ENCODE results near the gene MIEF1. TPM values are rescaled to one million over a fixed set of nuclear protein-coding genes. Genes with fewer than 3 reads are reported as not detected.

MIEF1 gene
- total RNA-seq, 2 donors from 2014 or later = 49.6 to 71.2 TPM

DNA sequence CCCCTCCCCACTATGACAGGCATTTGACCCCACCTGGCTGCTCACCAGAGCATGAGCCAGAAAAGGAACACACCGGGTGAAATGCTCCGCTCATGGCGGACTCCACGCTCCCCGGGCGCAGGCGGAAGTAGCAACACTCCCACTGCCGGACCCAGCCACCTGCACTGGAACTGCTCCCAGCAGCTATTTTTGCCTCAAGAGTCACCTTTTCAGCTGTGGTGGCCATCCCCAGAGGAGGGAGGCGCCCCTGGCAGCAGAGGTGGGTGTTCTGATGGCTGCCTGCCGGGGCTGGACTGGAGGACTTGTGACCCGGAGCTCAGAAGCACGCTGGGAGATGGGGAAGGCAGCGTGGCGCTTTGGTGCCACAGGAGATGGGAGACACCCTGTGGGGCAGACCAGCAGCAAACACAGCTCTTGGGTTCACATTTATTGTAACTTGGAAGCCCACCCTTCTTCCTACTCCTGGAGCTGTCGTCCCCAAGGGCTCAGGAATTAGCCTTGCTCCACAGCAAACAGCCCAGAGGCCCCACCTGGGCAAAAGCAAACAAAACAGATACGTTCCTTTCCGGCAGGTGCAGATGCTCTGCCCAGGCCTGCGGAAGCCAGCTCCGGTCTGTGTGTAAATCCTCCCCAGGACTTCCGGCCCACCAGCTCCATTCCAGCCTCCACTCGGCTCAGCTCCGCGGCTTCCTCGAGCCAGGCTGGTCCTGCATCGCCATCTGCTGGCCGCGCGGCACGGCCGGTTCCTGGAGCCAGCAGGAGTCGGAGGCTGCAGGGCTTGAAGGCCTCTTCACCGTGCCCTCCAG is 26.8 kb downstream of the MIEF1 start:
- Mint-ChIP-seq H3K9me3 (no peaks in the 10 kb centered on the region), H3K27ac (peak overlapping the region; percentile 64 to 66), H3K4me3 (peak overlapping the region; percentile 85), H3K36me3 (peaks cover 26% of the 10 kb centered on the region), H3K27me3 (no peaks in the 10 kb centered on the region), H3K4me1 (ENCODE audit: low read depth in 2 of 2) (peaks cover 68 to 78% of the 10 kb centered on the region in 2 donors)
- DNase-seq (ENCODE audit: low spot score) (peak; percentile 90), ATAC-seq (peak; percentile 61 to 67)

DNA sequence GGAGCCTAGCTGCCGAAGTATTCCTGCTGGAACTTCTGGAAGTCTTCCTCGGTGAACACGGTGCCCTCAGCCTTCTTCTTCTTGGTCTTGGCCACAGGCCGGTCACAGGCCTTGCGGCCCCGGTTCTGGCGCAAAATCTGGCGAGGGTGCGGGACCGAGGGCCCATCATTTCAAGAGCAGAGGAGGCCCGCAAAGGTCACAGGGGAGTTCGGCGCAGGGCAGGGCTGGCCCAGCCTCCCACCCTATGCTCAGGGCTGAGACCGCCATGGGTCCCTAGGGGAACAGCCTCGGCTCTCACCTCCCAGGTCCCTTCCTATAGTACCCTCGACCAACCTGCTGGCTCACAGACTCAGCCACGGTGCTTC is 27.4 kb downstream of the MIEF1 start:
- Mint-ChIP-seq H3K4me3 (peak overlapping the region; percentile 85), H3K36me3 (peaks cover 25% of the 10 kb centered on the region)
- ATAC-seq = no peak

GRCh38 chr22:39530116-39530515 is 28.0 kb downstream of the MIEF1 start:
- Mint-ChIP-seq H3K9me3 (no peaks in the 10 kb centered on the region), H3K4me1 (ENCODE audit: low read depth in 2 of 2) (peaks cover 64 to 67% of the 10 kb centered on the region in 2 donors), H3K27me3 (no peaks in the 10 kb centered on the region), H3K36me3 (peaks cover 20% of the 10 kb centered on the region), H3K27ac (peak overlapping the region; percentile 64 to 92), H3K4me3 (peak overlapping the region; percentile 85)
- ATAC-seq = no peak
- no peak for DNase-seq (ENCODE audit: low spot score)

More for the DNA sequence above, 27.4 kb downstream of the MIEF1 start:
- H3K4me1 Mint-ChIP-seq (ENCODE audit: low read depth in 2 of 2) = peaks cover 70 to 73% of the 10 kb centered on the region in 2 donors
- H3K27me3 Mint-ChIP-seq = no peaks in the 10 kb centered on the region
- H3K9me3 Mint-ChIP-seq = no peaks in the 10 kb centered on the region
- peak overlapping the region; percentile 64 to 66 for H3K27ac Mint-ChIP-seq
- no peak for DNase-seq (ENCODE audit: low spot score)

- DNase-seq (ENCODE audit: low spot score) (no peak), ATAC-seq (no peak)
- H3K4me3 Mint-ChIP-seq = peak overlapping the region; percentile 85
- H3K27me3 Mint-ChIP-seq = no peaks in the 10 kb centered on the region
- peaks cover 20% of the 10 kb centered on the region for H3K36me3 Mint-ChIP-seq
- peak overlapping the region; percentile 92 to 93 for H3K27ac Mint-ChIP-seq
- H3K4me1 Mint-ChIP-seq (ENCODE audit: low read depth in 2 of 2) = peaks cover 58 to 61% of the 10 kb centered on the region in 2 donors
- H3K9me3 Mint-ChIP-seq = no peaks in the 10 kb centered on the region
Observed at GRCh38 chr22:39530692-39531331, 28.7 kb downstream of the MIEF1 start.

DNA sequence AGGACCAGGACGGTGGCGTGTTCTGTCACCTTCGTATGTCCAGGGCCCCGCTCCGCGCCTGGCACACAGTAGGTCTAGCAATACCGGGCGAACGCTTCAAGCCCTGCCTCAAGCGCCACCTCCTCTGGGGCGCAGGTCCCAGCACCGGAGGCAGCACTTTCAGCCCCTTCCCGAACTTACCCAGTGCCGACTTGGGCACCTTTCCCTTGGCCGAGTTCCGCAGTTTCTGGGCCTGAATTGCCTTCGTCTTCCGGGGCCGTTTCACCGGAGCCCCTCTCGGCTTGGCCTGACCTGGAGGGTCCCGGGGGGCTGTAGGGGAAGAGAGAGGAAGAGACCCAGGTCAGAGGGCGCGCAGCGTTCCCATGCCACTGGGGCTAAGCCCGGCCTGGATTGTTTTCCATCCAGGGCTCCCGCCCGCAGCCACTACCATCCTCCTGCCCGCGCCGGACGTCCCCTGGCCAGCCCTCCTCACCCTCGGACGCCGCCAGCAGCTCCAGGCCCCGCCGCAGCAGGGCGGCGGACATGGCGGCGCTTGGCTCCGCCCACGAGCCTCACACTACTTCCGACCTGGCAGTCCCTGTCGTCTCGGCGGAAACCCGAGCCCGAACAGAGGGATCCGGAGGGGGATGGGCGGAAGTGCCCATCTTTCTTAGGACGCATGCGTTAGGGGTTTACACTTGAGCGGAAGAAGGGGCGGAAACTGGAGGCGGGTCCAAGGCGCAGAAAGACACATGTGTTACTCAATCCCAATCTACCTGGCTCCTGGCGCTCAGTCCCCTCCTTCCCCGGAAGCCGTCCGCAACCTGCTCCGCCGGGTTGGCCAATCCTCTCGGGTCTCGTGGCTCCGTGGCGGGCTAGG is 30.4 kb downstream of the MIEF1 start, which contains the start of gene RPS19BP1:
TSS of gene RPS19BP1 (minus strand) at position 534 of the 859 bp plus-strand sequence. CDS start at position 524, 10 bp downstream.
- DNase-seq (ENCODE audit: low spot score) = peak; percentile 99
- Mint-ChIP-seq H3K36me3 (peaks cover 20% of the 10 kb centered on the region), H3K9me3 (no peaks in the 10 kb centered on the region), H3K27me3 (no peaks in the 10 kb centered on the region), H3K4me3 (peak within 1 kb of the TSS; percentile 85), H3K27ac (peak within 1 kb of the TSS; percentile 92 to 93), H3K4me1 (ENCODE audit: low read depth in 2 of 2) (peaks cover 49% of the 10 kb centered on the region in 2 donors)
- peak; percentile 92 for ATAC-seq

DNA sequence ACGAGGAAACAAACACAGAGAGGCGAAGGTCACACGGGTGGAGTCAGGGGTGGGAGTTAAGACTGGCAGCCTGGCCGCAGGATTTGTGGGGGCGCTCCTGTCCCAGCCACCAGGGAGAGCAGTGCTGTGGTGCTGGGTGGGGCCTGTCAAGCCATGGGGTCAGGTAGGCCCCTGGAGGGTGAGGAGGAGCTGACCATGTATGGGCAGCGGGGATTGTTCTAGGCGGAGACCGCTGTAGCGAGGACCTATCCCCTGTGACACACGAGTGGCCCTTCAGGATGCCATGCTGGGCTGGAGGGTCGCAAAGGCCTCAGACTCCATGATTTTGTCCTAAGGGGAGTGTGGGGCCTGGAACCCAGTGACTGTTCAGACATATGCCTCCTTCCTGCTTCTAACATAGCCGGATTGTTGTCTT is 32.0 kb downstream of the MIEF1 start:
- Mint-ChIP-seq H3K27me3 (no peaks in the 10 kb centered on the region), H3K36me3 (peaks cover 20% of the 10 kb centered on the region), H3K4me3 (no peak overlapping the region), H3K27ac (no peak overlapping the region), H3K4me1 (ENCODE audit: low read depth in 2 of 2) (peaks cover 35 to 36% of the 10 kb centered on the region in 2 donors), H3K9me3 (no peaks in the 10 kb centered on the region)
- DNase-seq (ENCODE audit: low spot score) (no peak), ATAC-seq (no peak)

DNA sequence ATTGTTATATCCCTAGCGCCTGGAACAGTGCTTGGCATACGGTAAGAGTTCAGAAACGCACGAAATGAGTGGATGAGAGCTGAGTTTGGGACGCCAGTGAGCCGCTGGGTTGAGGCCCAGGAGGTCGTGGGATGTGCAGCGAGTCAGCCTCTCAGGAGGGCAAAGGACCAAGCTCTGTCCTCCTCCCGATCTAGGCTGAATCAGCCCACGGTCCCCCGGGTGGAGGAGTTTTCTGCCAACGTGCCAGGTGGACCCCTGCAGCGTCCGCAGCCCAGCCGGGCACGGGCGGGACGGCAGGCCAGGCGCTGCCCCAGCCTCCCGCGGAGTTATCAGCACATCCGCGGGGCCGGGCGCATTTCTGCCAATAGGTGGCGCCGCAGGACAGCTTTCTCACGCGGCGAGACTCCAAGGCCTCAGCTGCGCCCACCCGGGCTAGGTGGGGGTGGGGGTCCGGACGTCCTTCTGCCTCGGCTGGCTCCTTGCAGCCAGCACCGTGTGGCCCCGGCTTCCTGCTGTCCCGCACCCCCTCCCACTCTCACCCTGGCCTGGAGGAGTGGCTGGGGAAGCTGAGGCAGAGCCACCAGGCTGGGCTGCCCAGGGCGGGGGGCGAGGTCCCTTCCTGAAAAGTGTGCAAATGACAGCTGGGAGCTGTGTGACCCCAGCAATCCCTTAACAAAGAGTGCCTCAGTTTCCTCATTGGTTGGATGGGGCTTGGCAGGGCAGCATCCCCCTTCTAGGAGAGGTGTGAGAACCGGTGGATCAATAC is 32.7 kb downstream of the MIEF1 start:
- peak; percentile 83 for DNase-seq (ENCODE audit: low spot score)
- peak; percentile 32 to 34 for ATAC-seq
- no peak overlapping the region for H3K4me3 Mint-ChIP-seq
- no peaks in the 10 kb centered on the region for H3K27me3 Mint-ChIP-seq
- no peaks in the 10 kb centered on the region for H3K9me3 Mint-ChIP-seq
- no peak overlapping the region for H3K27ac Mint-ChIP-seq
- peaks cover 29 to 30% of the 10 kb centered on the region in 2 donors for H3K4me1 Mint-ChIP-seq (ENCODE audit: low read depth in 2 of 2)
- peaks cover 20% of the 10 kb centered on the region for H3K36me3 Mint-ChIP-seq

GRCh38 chr22:39535357-39535725 is 33.3 kb downstream of the MIEF1 start:
- DNase-seq (ENCODE audit: low spot score) (no peak), ATAC-seq (no peak)
- Mint-ChIP-seq H3K9me3 (no peaks in the 10 kb centered on the region), H3K4me3 (no peak overlapping the region), H3K27me3 (no peaks in the 10 kb centered on the region), H3K27ac (no peak overlapping the region), H3K36me3 (peaks cover 15% of the 10 kb centered on the region), H3K4me1 (ENCODE audit: low read depth in 2 of 2) (peaks cover 24% of the 10 kb centered on the region in 2 donors)

DNA sequence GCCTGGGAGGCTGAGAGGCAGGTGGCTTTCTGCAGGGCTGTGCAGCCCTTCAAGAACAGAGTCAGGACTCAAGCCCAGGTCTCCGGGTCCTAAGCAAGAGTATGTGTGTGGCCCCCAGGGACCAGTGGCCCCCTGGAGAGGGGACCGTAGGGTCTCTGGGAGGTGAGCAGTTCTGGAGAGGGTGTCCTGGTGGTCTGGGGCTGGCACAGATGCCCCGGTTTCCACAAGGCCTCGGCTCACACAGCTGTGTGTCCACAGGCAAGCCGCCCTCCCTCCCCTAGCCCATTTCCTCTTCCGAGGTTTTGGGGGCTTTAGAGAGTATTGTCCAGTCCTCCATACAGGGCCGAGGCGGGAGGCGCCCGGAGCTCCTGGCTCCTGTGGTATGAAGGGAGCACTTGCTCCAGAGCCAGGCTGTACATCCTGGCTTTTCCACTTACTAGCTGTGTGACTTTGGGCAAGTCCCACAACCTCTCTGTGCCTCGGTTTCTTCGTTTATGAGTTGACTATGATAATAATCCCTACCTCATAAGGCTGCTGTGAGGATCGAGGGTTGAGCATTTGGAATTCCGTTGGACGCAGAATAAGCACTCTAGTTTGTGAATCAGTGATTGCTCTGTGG is 33.9 kb downstream of the MIEF1 start:
- Mint-ChIP-seq H3K4me3 (no peak overlapping the region), H3K36me3 (peaks cover 12% of the 10 kb centered on the region), H3K27me3 (no peaks in the 10 kb centered on the region), H3K4me1 (ENCODE audit: low read depth in 2 of 2) (peaks cover 18 to 19% of the 10 kb centered on the region in 2 donors), H3K27ac (no peak overlapping the region), H3K9me3 (no peaks in the 10 kb centered on the region)
- DNase-seq (ENCODE audit: low spot score) = no peak
- no peak for ATAC-seq

DNA sequence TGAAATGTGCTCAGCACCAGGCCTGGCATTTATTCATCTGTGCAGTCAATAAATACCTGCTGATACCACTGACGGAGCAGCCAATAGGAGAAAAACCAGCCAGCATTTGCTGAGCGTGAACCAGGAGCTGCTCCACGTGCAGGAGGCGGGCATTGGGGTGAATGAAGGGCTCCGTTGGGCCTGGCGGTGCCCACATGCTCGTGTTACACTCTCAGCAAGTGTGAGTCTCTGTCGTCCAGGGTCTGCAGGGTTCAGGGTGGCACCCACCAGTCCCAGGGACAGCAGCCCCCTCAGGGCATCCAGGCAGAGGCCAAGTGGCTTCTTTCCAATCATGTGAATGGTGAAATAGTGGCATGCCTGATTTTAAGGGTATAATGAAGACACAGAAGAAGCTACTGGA is 34.6 kb downstream of the MIEF1 start:
- Mint-ChIP-seq H3K27me3 (no peaks in the 10 kb centered on the region), H3K4me1 (ENCODE audit: low read depth in 2 of 2) (peaks cover 10 to 12% of the 10 kb centered on the region in 2 donors), H3K4me3 (no peak overlapping the region), H3K36me3 (peaks cover 4% of the 10 kb centered on the region), H3K27ac (no peak overlapping the region), H3K9me3 (no peaks in the 10 kb centered on the region)
- ATAC-seq = no peak
- DNase-seq (ENCODE audit: low spot score) = no peak

GRCh38 chr22:39537975-39538374 is 35.9 kb downstream of the MIEF1 start:
- DNase-seq (ENCODE audit: low spot score) (no peak), ATAC-seq (no peak)
- Mint-ChIP-seq H3K4me3 (no peak overlapping the region), H3K9me3 (no peaks in the 10 kb centered on the region), H3K4me1 (ENCODE audit: low read depth in 2 of 2) (peaks cover 0 to 3% of the 10 kb centered on the region in 2 donors), H3K27me3 (no peaks in the 10 kb centered on the region), H3K27ac (no peak overlapping the region), H3K36me3 (no peaks in the 10 kb centered on the region)

DNA sequence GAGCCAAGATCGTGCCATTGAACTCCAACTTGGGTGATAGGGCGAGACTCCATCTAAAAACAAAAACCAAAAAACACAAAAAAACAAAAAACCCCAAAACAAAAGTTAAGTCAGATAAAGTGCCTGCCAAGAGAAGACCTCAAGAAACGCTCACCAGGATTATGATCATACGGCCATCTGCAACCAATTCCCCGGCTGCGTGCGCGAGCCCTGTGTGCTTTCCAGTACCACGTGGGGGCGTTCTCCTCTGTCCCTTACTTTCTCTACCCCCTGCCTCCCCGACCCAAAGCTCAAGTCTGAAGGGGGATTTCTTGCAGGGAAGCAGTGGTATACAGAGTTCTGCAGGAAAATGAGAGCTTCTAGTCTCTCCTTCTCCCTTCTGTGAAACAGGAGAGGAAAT is 41.0 kb downstream of the MIEF1 start:
- DNase-seq (ENCODE audit: low spot score) (no peak), ATAC-seq (no peak)
- H3K4me3 Mint-ChIP-seq = no peak overlapping the region
- H3K36me3 Mint-ChIP-seq = no peaks in the 10 kb centered on the region
- peaks cover 24 to 25% of the 10 kb centered on the region in 2 donors for H3K4me1 Mint-ChIP-seq (ENCODE audit: low read depth in 2 of 2)
- H3K27ac Mint-ChIP-seq = no peak overlapping the region
- peaks cover 2% of the 10 kb centered on the region for H3K9me3 Mint-ChIP-seq
- peaks cover 13 to 20% of the 10 kb centered on the region in 2 donors for H3K27me3 Mint-ChIP-seq

Measured in natural killer cell treated with Interleukin-12 subunit alpha and Interleukin-12 subunit beta and Interleukin-15 and Interleukin-18, amount 100 ng/mL, for 72 hours (primary cell).